Upper lobe of right lung (tissue), 1 donor: Measurements from ENCODE around the gene GRAMD1B. TPM values are rescaled to one million over a fixed set of nuclear protein-coding genes. Genes with fewer than 3 reads are reported as not detected.
A peak's percentile ranks its signal among the peaks of the same experiment; 100 is the strongest.

Experiments
- ATAC-seq: fragments of 200-7000 bp; cut with Tn5 transposase; one replicate; pipeline ENCODE4 v1.9.1; 2020; ENCODE audit warnings: mild to moderate bottlenecking, moderate library complexity
- DNase-seq: peaks from one replicate; pipeline ENCODE4 v3.0.0-alpha.2; 2020
- H3K27ac ChIP-seq: fragments of 200-600 bp; one replicate; pipeline ENCODE4 v1.8.0; 2022
- H3K27me3 ChIP-seq: fragments of 200-600 bp; one replicate; pipeline ENCODE4 v1.8.0; 2022; ENCODE audit warnings: mild to moderate bottlenecking
- H3K36me3 ChIP-seq: fragments of 200-600 bp; one replicate; pipeline ENCODE4 v1.8.0; 2022
- H3K4me1 ChIP-seq: fragments of 200-600 bp; one replicate; pipeline ENCODE4 v1.8.0; 2022
- H3K4me3 ChIP-seq: fragments of 200-600 bp; one replicate; pipeline ENCODE4 v1.8.0; 2022; ENCODE audit warnings: mild to moderate bottlenecking
- H3K9me3 ChIP-seq: fragments of 200-600 bp; one replicate; pipeline ENCODE4 v1.8.0; 2022
- intact Hi-C: fragments of 100-400 bp; cut with DNase I; formaldehyde crosslinking; loops from one replicate; pipeline ENCODE4 v1.11.0; 2022
- total RNA-seq: library from RNA; stranded (reverse); fragmentation: NEBNext Ultra II Directional; extraction: Animal tissue kit (Norgen Biotek cat#: 25700); gene quantifications from one replicate; pipeline ENCODE4 v1.2.1, GENCODE V29; 2021
- TF ChIP-seq, protein P1 (sequence below): fragments of 200-600 bp; IDR thresholded peaks from one replicate; pipeline ENCODE4 v1.8.0; 2022; ENCODE audit warnings: antibody characterized with exemption
- donor health status: DM: no; HTN: yes; CAD: no; lungs with severe emphysema.

GRAMD1B gene
- total RNA-seq, 1 donor from 2014 or later = 4.8 TPM

DNA sequence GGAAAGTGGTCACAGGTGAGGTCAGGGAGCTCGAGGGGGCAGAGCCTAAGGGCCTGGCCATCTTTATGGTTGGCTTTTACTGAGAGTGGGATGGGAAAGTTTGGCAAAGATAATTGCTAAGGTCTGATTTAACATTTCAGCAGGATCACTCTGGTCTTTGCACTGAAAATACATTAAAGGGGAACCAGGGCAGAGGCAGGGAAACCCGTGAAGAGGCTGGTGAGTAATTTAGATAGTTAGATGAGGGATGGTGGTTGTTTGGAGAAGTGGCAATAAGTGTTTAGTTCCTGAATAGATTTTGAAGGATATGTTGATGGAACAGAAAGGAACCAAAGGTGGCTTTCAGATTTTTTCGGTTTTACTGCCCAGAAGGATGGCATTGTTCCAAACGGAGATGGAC is 173.6 kb downstream of the GRAMD1B start:
- H3K27ac ChIP-seq = no peak overlapping the region
- DNase-seq (no peak), ATAC-seq (no peak)
- no peak overlapping the region for H3K4me3 ChIP-seq
- H3K9me3 ChIP-seq = no peaks in the 10 kb centered on the region
- no peaks in the 10 kb centered on the region for H3K27me3 ChIP-seq
- TF ChIP-seq, protein P1, sequence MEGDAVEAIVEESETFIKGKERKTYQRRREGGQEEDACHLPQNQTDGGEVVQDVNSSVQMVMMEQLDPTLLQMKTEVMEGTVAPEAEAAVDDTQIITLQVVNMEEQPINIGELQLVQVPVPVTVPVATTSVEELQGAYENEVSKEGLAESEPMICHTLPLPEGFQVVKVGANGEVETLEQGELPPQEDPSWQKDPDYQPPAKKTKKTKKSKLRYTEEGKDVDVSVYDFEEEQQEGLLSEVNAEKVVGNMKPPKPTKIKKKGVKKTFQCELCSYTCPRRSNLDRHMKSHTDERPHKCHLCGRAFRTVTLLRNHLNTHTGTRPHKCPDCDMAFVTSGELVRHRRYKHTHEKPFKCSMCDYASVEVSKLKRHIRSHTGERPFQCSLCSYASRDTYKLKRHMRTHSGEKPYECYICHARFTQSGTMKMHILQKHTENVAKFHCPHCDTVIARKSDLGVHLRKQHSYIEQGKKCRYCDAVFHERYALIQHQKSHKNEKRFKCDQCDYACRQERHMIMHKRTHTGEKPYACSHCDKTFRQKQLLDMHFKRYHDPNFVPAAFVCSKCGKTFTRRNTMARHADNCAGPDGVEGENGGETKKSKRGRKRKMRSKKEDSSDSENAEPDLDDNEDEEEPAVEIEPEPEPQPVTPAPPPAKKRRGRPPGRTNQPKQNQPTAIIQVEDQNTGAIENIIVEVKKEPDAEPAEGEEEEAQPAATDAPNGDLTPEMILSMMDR = no peak
- H3K4me1 ChIP-seq = no peaks in the 10 kb centered on the region
- intact Hi-C loops = no loop called here
- no peaks in the 10 kb centered on the region for H3K36me3 ChIP-seq

DNA sequence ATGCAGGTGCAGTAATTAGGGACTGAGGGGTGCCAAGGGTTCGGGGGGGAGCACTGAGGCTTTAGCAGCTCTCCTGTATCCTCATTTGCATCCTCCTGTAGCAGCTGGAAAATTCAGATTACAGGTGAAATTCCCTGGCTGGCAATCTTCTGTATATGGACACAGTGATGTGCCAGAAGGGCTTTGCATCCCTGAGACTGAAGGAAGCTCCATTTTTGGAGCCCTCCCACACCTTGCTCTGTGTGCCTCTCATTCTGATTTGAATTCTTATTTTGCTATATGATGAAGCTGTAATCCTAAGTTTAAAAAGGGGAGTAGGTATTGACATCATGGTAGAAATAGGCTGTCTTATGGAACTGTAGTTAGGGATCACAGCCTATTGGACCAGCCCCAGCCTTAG is 177.7 kb downstream of the GRAMD1B start:
- H3K4me1 ChIP-seq = no peaks in the 10 kb centered on the region
- H3K36me3 ChIP-seq = no peaks in the 10 kb centered on the region
- TF ChIP-seq, protein P1 = no peak
- H3K9me3 ChIP-seq = no peaks in the 10 kb centered on the region
- no peak overlapping the region for H3K27ac ChIP-seq
- H3K4me3 ChIP-seq = no peak overlapping the region
- no peaks in the 10 kb centered on the region for H3K27me3 ChIP-seq
- intact Hi-C loops = no loop called here
- ATAC-seq (no peak), DNase-seq (no peak)

DNA sequence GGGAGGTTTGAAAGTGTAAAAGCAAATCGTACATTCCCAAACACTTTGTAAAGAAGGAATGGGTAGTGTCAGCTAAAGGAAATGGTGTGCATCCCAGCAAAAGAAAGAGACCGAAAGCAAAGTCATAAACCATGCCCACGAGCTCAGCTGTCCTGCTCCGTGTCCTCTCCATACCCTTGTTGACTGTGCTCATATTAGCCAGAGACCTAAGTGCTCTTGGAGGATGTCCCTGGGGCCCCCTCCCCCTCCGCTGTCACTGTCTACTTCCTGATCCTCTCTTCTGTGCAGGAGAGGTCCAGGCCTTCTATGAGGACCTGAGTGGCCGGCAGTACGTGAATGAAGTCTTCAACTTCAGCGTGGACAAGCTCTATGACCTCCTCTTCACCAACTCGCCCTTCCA is 178.3 kb downstream of the GRAMD1B start:
- no peaks in the 10 kb centered on the region for H3K36me3 ChIP-seq
- no peak overlapping the region for H3K4me3 ChIP-seq
- DNase-seq = no peak
- no peaks in the 10 kb centered on the region for H3K9me3 ChIP-seq
- H3K27me3 ChIP-seq = no peaks in the 10 kb centered on the region
- ATAC-seq = no peak
- no peak overlapping the region for H3K27ac ChIP-seq
- no peaks in the 10 kb centered on the region for H3K4me1 ChIP-seq
- intact Hi-C loops = no loop called here
- TF ChIP-seq, protein P1 = no peak

DNA sequence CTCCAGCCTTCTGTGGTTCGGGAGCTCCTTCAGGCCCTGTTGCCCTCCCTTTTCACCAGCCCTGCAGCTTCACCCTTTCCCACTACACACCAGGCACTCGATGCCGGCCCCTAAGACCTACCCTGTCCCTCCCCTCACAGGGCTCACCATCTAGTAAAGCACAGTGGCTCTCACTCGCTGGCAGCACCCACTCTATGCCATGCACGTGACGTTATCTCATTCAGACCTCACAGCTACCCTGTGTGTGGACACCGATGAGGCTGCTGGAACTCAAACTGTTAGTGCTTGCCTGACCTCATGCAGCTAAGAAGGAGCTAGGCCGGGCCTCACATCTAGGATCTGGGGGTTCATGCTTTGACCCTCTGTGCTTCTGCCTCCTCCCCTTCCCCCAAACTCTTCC is 178.9 kb downstream of the GRAMD1B start:
- DNase-seq (no peak), ATAC-seq (no peak)
- Histone ChIP-seq H3K9me3 (no peaks in the 10 kb centered on the region), H3K4me1 (no peaks in the 10 kb centered on the region), H3K27me3 (no peaks in the 10 kb centered on the region), H3K27ac (no peak overlapping the region), H3K36me3 (no peaks in the 10 kb centered on the region), H3K4me3 (no peak overlapping the region)
- TF ChIP-seq, protein P1 = no peak
- intact Hi-C loops = no loop called here

DNA sequence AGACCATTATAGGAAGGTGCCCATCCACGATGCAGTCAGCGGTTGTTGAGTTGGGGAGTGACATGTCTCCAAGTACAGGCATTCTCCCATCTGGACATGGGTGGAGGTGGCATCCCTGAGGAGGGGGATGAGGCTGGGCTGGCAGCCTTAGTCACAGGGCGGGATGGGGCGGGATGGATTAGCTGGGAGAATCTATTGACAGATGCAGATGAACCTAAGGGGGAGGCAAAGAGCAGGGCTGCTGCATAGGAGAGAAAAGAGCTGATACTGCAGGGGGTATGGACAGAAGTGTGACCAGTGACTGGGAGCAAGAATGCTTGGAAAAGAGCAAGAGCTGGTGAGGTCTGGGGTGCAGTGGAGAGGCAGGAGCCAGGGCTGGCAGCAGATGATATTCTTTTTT is 181.6 kb downstream of the GRAMD1B start:
- Histone ChIP-seq H3K4me3 (no peak overlapping the region), H3K27me3 (no peaks in the 10 kb centered on the region), H3K9me3 (no peaks in the 10 kb centered on the region), H3K27ac (no peak overlapping the region), H3K36me3 (no peaks in the 10 kb centered on the region), H3K4me1 (no peaks in the 10 kb centered on the region)
- intact Hi-C loops = no loop called here
- TF ChIP-seq, protein P1 = no peak
- DNase-seq (no peak), ATAC-seq (no peak)

DNA sequence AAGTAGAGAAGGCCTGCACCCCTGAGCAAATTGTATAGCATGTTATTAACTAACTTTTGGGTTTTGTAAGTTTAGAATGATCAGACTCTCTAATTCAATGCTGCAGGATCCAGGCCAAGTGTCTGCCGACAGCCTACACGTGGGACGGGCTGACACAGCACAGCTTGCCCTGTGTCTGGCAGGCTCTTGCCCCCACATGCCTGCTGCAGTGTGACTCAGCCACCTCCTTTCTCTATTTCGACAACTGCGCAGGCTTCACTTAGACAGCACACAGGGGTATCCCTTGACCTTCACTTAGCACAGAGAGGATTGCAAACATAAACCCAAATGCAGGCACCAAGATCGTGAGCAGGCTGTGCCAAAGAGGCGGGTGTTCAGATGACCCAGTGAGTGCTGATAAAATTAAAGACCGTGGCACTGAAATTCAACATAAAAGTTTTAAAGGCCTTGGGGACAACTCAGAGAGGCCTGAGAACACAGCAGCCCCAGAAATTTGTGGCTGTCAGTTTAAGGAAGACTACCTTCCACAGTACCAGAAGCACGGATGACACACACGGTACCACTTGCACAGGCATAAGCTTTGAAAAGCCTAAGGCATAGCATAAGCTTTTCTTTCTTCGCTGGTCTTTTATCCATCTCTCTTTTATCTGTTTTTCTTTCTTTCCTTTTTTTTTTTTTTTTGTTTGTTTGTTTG is 186.6 kb downstream of the GRAMD1B start:
- no peak overlapping the region for H3K4me3 ChIP-seq
- no peak overlapping the region for H3K27ac ChIP-seq
- H3K9me3 ChIP-seq = no peaks in the 10 kb centered on the region
- intact Hi-C loops = no loop called here
- TF ChIP-seq, protein P1 = no peak
- H3K36me3 ChIP-seq = no peaks in the 10 kb centered on the region
- DNase-seq (no peak), ATAC-seq (peak; percentile 57)
- H3K27me3 ChIP-seq = no peaks in the 10 kb centered on the region
- no peaks in the 10 kb centered on the region for H3K4me1 ChIP-seq
